Stomach (tissue), 19 donors: Measurements from ENCODE around the gene IBA57. TPM values are rescaled to one million over a fixed set of nuclear protein-coding genes. Genes with fewer than 3 reads are reported as not detected.
A peak's percentile ranks its signal among the peaks of the same experiment; 100 is the strongest.

Experiments used
- DNase-seq, 2 donors: peaks; one replicate each; pipeline versions ENCODE4 v3.0.0 to v3.0.0-alpha.2; 2013 to 2019
- H3K27ac ChIP-seq, 5 donors: fragments of 200-600 bp in 4 of 5; sonication (generic) in 4 of 5; one replicate each; pipeline ENCODE4 v1.5.1; 2013 to 2019; ENCODE audit warnings: mild to moderate bottlenecking in 1 of 5, moderate library complexity in 1 of 5
- H3K27me3 ChIP-seq, 3 donors: fragments of 200-600 bp; sonication (generic); one replicate each; pipeline ENCODE4 v1.5.1; 2017 to 2019; ENCODE audit warnings: mixed run types in 1 of 3
- H3K36me3 ChIP-seq, 4 donors: fragments of 200-600 bp; sonication (generic); 1 replicate in 3 of 4; 2 replicates in 1 of 4; pipeline ENCODE4 v1.5.1; 2016 to 2019
- H3K4me1 ChIP-seq, 4 donors: fragments of 200-600 bp; sonication (generic); one replicate each; pipeline ENCODE4 v1.5.1; 2016 to 2019
- H3K4me3 ChIP-seq, 4 donors: fragments of 200-600 bp; sonication (generic) in 3 of 4; one replicate each; pipeline ENCODE4 v1.5.1; 2016 to 2019; ENCODE audit warnings: mild to moderate bottlenecking in 1 of 4
- H3K9me3 ChIP-seq, 4 donors: fragments of 200-600 bp; sonication (generic); one replicate each; pipeline ENCODE4 v1.5.1; 2016 to 2019
- EP300 ChIP-seq: sonication (generic); formaldehyde crosslinking; IDR thresholded peaks from one replicate; pipeline ENCODE4 v1.6.1; 2017; ENCODE audit warnings: antibody characterized with exemption
- POLR2A ChIP-seq, 4 donors: fragments of 450-650 bp; IDR thresholded peaks; one replicate each; pipeline ENCODE4 v1.6.1; 2016; ENCODE audit warnings: antibody characterized with exemption in 4 of 4, control low read depth in 2 of 4, mild to moderate bottlenecking in 1 of 4, moderate library complexity in 1 of 4
- POLR2AphosphoS5 ChIP-seq, 3 donors: sonication (generic); formaldehyde crosslinking; IDR thresholded peaks; one replicate each; pipeline ENCODE4 v1.6.1; 2016; ENCODE audit warnings: antibody characterized with exemption in 3 of 3
- WGBS, 5 donors: extraction: QIAGEN DNeasy Blood & Tissue Kit in 3 of 5; methylation state at CpG; one replicate each; pipeline versions ENCODE4 v1.1.5 to v1.1.7; 2013 to 2018; 5-methylcytosine and 5-hydroxymethylcytosine counted together
- intact Hi-C: fragments of 100-400 bp; cut with DNase I; formaldehyde crosslinking; loops from one replicate; pipeline ENCODE4 v1.15.1; 2023; ENCODE audit warnings: low total_unique reads
- long read RNA-seq, 10 donors: transcript quantifications; one replicate each; lab custom pipeline, GENCODE V29; 2026
- polyA plus RNA-seq, 3 donors: library from polyadenylated mRNA; stranded (reverse); fragments of 200-250 nt; gene quantifications; one replicate each; pipeline ENCODE4 v1.2.3, GENCODE V29; 2013
- total RNA-seq, 5 donors: library from RNA; depleted of rRNA; stranded (reverse); fragments of >200 nt; gene quantifications; one replicate each; pipeline versions ENCODE4 v1.1.0 to v1.2.3, GENCODE V29; 2014 to 2016
- TF ChIP-seq, protein P1 (sequence below), 7 experiments: fragments of 450-650 bp in 4 of 7; fragments of 200-600 bp in 3 of 7; sonication (generic) in 3 of 7; IDR thresholded peaks; one replicate each; pipeline ENCODE4 v1.5.1; 2016 to 2019; ENCODE audit warnings: antibody characterized with exemption in 7 of 7, control low read depth in 2 of 7, mild to moderate bottlenecking in 1 of 7
- donor health status: healthy with polysubstance abuse.
- donor health status: Bipolar disorder and iron deficiency.
- donor health status: healthy.

IBA57 gene
- total RNA-seq (1 to 10 TPM; 1.2 to 6.1 (median 5.0) TPM), polyA plus RNA-seq (1 to 10 TPM; 1.4 to 5.3 (median 3.7) TPM)
- long read RNA-seq, donor 1, result 0 reads
- long read RNA-seq, donor 2, result 0 reads
- long read RNA-seq, donor 3, full-length matches to known transcripts, result 1 of 1 reads
- long read RNA-seq, donor 3, partial matches to known transcripts, result 0 of 1 reads
- long read RNA-seq, donor 3, other reads (novel, unspliced or antisense), result 0 of 1 reads
- long read RNA-seq, donor 4, full-length matches to known transcripts, result 1 of 1 reads
- long read RNA-seq, donor 4, partial matches to known transcripts, result 0 of 1 reads
- long read RNA-seq, donor 4, other reads (novel, unspliced or antisense), result 0 of 1 reads
- long read RNA-seq, donor 5, full-length matches to known transcripts, result 2 of 2 reads
- long read RNA-seq, donor 5, partial matches to known transcripts, result 0 of 2 reads
- long read RNA-seq, donor 5, other reads (novel, unspliced or antisense), result 0 of 2 reads
- long read RNA-seq, donor 6, result 0 reads
- long read RNA-seq, donor 7, full-length matches to known transcripts, result 2 of 2 reads
- long read RNA-seq, donor 7, partial matches to known transcripts, result 0 of 2 reads
- long read RNA-seq, donor 7, other reads (novel, unspliced or antisense), result 0 of 2 reads
- long read RNA-seq, donor 8, full-length matches to known transcripts, result 1 of 1 reads
- long read RNA-seq, donor 8, partial matches to known transcripts, result 0 of 1 reads
- long read RNA-seq, donor 8, other reads (novel, unspliced or antisense), result 0 of 1 reads
- long read RNA-seq, donor 9, result 0 reads
- long read RNA-seq, donor 10, result 0 reads

- TF ChIP-seq EP300, result peak; percentile 69
- TF ChIP-seq, protein P1, sequence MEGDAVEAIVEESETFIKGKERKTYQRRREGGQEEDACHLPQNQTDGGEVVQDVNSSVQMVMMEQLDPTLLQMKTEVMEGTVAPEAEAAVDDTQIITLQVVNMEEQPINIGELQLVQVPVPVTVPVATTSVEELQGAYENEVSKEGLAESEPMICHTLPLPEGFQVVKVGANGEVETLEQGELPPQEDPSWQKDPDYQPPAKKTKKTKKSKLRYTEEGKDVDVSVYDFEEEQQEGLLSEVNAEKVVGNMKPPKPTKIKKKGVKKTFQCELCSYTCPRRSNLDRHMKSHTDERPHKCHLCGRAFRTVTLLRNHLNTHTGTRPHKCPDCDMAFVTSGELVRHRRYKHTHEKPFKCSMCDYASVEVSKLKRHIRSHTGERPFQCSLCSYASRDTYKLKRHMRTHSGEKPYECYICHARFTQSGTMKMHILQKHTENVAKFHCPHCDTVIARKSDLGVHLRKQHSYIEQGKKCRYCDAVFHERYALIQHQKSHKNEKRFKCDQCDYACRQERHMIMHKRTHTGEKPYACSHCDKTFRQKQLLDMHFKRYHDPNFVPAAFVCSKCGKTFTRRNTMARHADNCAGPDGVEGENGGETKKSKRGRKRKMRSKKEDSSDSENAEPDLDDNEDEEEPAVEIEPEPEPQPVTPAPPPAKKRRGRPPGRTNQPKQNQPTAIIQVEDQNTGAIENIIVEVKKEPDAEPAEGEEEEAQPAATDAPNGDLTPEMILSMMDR (IDR thresholded peaks at IDR 0.05), result peak in 5 of 7 experiments; percentile 74 to 97 (median 89)
- TF ChIP-seq POLR2AphosphoS5 (IDR thresholded peaks at IDR 0.05), result peak; percentile 87 to 95 (median 89)
- TF ChIP-seq POLR2A (IDR thresholded peaks at IDR 0.05), result peak in 1 of 4 donors; percentile 38
- peak; percentile 100 for DNase-seq
- Histone ChIP-seq H3K36me3 (peaks cover 0 to 19% (median 8%) of the 10 kb centered on the region in 4 donors), H3K9me3 (no peaks in the 10 kb centered on the region), H3K4me3 (peak within 1 kb of the TSS; percentile 51 to 91 (median 65)), H3K27ac (peak within 1 kb of the TSS; percentile 95 to 100 (median 99)), H3K27me3 (peaks cover 0 to 16% (median 10%) of the 10 kb centered on the region in 3 donors), H3K4me1 (peaks cover 23 to 49% (median 38%) of the 10 kb centered on the region in 4 donors)
- WGBS, 5 donors, result 0 to 1% (median 1%) methylated on average over 36 to 93 of the region's 93 CpGs
- intact Hi-C loops, result no loop called here
Measured at GRCh38 chr1:228165372-228166169, at the start of gene IBA57. Gene IBA57 (plus strand): TSS chr1:228165804. CDS start chr1:228165817, 13 bp downstream.

DNA sequence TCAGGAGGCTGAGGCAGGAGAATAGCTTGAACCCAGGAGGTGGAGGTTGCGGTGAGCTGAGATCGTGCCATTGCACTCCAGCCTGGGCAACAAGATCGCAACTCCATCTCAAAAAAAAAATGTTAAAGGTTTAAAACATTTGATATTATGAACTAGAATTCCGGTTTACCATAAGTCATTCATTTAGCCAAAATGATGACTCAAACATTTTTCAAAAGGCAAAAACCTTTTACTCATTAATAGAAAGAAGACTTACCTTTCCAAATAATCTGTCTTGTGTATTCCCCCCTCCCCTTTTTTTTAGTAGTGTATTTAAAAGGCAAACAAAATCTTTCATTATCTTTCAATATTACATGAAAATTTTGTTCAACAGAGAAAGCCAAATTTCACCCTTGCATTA is 48.3 kb upstream of the IBA57 start:
- no peak overlapping the region for H3K4me3 ChIP-seq
- H3K36me3 ChIP-seq, result no peaks in the 10 kb centered on the region
- intact Hi-C loops, result no loop called here
- H3K4me1 ChIP-seq, result no peaks in the 10 kb centered on the region
- WGBS, 5 donors, result 94 to 99% (median 99%) methylated on average over 4 of the region's 4 CpGs
- no peak for DNase-seq
- TF ChIP-seq POLR2AphosphoS5 (IDR thresholded peaks at IDR 0.05) (no peak), POLR2A (IDR thresholded peaks at IDR 0.05) (no peak), EP300 (no peak)
- TF ChIP-seq, protein P1 (IDR thresholded peaks at IDR 0.05), result no peak
- H3K9me3 ChIP-seq, result no peaks in the 10 kb centered on the region
- H3K27me3 ChIP-seq, result no peaks in the 10 kb centered on the region
- H3K27ac ChIP-seq, result no peak overlapping the region

GRCh38 chr1:228118040-228118439 is 47.6 kb upstream of the IBA57 start:
- intact Hi-C loops, result no loop called here
- Histone ChIP-seq H3K4me1 (no peaks in the 10 kb centered on the region), H3K27me3 (no peaks in the 10 kb centered on the region), H3K36me3 (no peaks in the 10 kb centered on the region), H3K9me3 (no peaks in the 10 kb centered on the region), H3K27ac (no peak overlapping the region), H3K4me3 (no peak overlapping the region)
- TF ChIP-seq, protein P1 (IDR thresholded peaks at IDR 0.05), result no peak
- TF ChIP-seq EP300 (no peak), POLR2A (IDR thresholded peaks at IDR 0.05) (no peak), POLR2AphosphoS5 (IDR thresholded peaks at IDR 0.05) (no peak)
- no peak for DNase-seq
- 78 to 84% (median 81%) methylated on average over 2 of the region's 2 CpGs for WGBS, 5 donors

DNA sequence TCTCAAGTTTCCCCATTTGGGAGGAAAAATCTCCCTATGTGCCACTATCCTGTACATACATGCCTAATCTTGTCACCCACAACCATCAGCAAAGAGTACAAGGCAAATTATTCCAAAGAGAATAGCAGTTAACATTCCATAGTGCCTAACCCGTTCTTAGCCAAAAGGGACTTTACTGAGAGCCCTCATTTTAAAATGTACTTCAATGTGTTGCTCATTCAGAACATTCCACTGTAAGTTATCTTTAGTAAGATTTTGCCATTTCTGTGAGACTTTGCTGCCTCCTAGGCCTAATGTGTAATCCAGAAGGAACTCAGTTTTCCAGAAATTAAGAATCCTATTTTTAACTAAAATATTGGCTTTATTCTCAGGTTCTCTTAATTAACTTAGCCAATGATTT is 45.3 kb upstream of the IBA57 start:
- no peaks in the 10 kb centered on the region for H3K27me3 ChIP-seq
- 67 to 82% (median 74%) methylated on average over 1 of the region's 1 CpG for WGBS, 5 donors
- no peaks in the 10 kb centered on the region for H3K36me3 ChIP-seq
- DNase-seq, result no peak
- no peak overlapping the region for H3K4me3 ChIP-seq
- H3K4me1 ChIP-seq, result no peaks in the 10 kb centered on the region
- TF ChIP-seq, protein P1 (IDR thresholded peaks at IDR 0.05), result no peak
- no peak for TF ChIP-seq POLR2A (IDR thresholded peaks at IDR 0.05)
- TF ChIP-seq EP300, result no peak
- TF ChIP-seq POLR2AphosphoS5 (IDR thresholded peaks at IDR 0.05), result no peak
- H3K9me3 ChIP-seq, result no peaks in the 10 kb centered on the region
- H3K27ac ChIP-seq, result no peak overlapping the region
- intact Hi-C loops, result no loop called here
